MCF 10A (cell line): Measurements from ENCODE around the gene MORN5. TPM values are rescaled to one million over a fixed set of nuclear protein-coding genes. Genes with fewer than 3 reads are reported as not detected.

Experiments used
- BruUV-seq: library from RNA; stranded (reverse); fragments of 400-500 nt; replicated peaks from 2 replicates; lab custom pipeline; 2021; lab: Mats Ljungman, UMichigan
- CTCF ChIA-PET: fragments of 300-600 bp; sonication (Branson Sonifier 250); formaldehyde crosslinking; extraction: SDS; loops from one replicate; lab custom pipeline; 2021; ENCODE audit warnings: antibody characterized with exemption, inconsistent platforms; lab: Yijun Ruan, JAX
- POLR2A ChIA-PET: fragments of 300-600, 350-650 bp; sonication (Branson Sonifier 250); formaldehyde crosslinking; extraction: SDS; loops from one replicate; lab custom pipeline; 2020; ENCODE audit warnings: antibody characterized with exemption, inconsistent platforms; lab: Yijun Ruan, JAX
- DNase-seq: peaks from one replicate; pipeline ENCODE4 v3.0.0-alpha.2; 2018; ENCODE audit not compliant: unreplicated experiment
- H3K27ac Mint-ChIP-seq: one replicate; pipeline ENCODE4 v1.8.0; 2022; ENCODE audit warnings: mild to moderate bottlenecking, low read depth, mixed read lengths; ENCODE audit not compliant: unreplicated experiment
- H3K27me3 Mint-ChIP-seq: one replicate; pipeline ENCODE4 v1.8.0; 2022; ENCODE audit warnings: mixed read lengths; ENCODE audit not compliant: insufficient read depth, unreplicated experiment
- H3K36me3 Mint-ChIP-seq: one replicate; pipeline ENCODE4 v1.8.0; 2022; ENCODE audit warnings: mild to moderate bottlenecking, moderate library complexity, mixed read lengths; ENCODE audit not compliant: insufficient read depth, unreplicated experiment
- H3K4me1 Mint-ChIP-seq: one replicate; pipeline ENCODE4 v1.8.0; 2022; ENCODE audit warnings: mixed read lengths; ENCODE audit not compliant: insufficient read depth, unreplicated experiment
- H3K4me3 Mint-ChIP-seq: one replicate; pipeline ENCODE4 v1.8.0; 2022; ENCODE audit warnings: mild to moderate bottlenecking, moderate library complexity, mixed read lengths; ENCODE audit not compliant: unreplicated experiment
- H3K9me3 Mint-ChIP-seq: one replicate; pipeline ENCODE4 v1.8.0; 2022; ENCODE audit warnings: mixed read lengths; ENCODE audit not compliant: unreplicated experiment
- CTCF ChIP-seq: fragments of 200-600 bp; IDR thresholded peaks from one replicate; pipeline ENCODE4 v1.8.0; 2022; ENCODE audit warnings: antibody characterized with exemption, mild to moderate bottlenecking; ENCODE audit not compliant: unreplicated experiment
- intact Hi-C: fragments of 100-400 bp; cut with micrococcal nuclease; formaldehyde crosslinking; loops from 2 replicates; pipeline ENCODE4 v1.14.1; 2022
- total RNA-seq: library from RNA; stranded (reverse); gene quantifications from 2 replicates; pipeline ENCODE4 v1.2.3, GENCODE V29; 2022

The MORN5 gene
- total RNA-seq, 1 experiment from 2014 or later = not detected

- CTCF ChIA-PET = interaction anchor here (0.6 to 12.2 kb wide), 37 partner anchors 8 to 685 kb away, joined by 3 to 473 read pairs (median 4); partner anchors contain the start of genes MORN5, MRRF, NDUFA8 and RBM18
- Mint-ChIP-seq H3K4me1 (peaks cover 18% of the 10 kb centered on the region), H3K4me3 (no peak overlapping the region), H3K27ac (peak overlapping the region; percentile 14), H3K9me3 (no peaks in the 10 kb centered on the region), H3K36me3 (peaks cover 6% of the 10 kb centered on the region), H3K27me3 (peaks cover 11% of the 10 kb centered on the region)
- no TSS peak for BruUV-seq
- TF ChIP-seq CTCF = no peak
- intact Hi-C loops = loop anchor here (10.0 kb wide), 1 partner anchor 442 kb away; no protein-coding TSS in a partner anchor
- POLR2A ChIA-PET = interaction anchor here (0.7 to 1.2 kb wide), 3 partner anchors 29 to 140 kb away, joined by 3 read pairs; partner anchors contain the start of genes MRRF and RBM18
- no peak for DNase-seq
Measured at GRCh38 chr9:122126331-122127261, 33.1 kb upstream of the MORN5 start.

GRCh38 chr9:122127396-122127798, 32.3 kb upstream of the MORN5 start:
- intact Hi-C loops = loop anchor here (10.0 kb wide), 1 partner anchor 443 kb away; no protein-coding TSS in a partner anchor
- BruUV-seq = no TSS peak
- CTCF ChIA-PET = interaction anchor here (0.5 to 12.2 kb wide), 14 partner anchors 12 to 573 kb away, joined by 3 to 473 read pairs (median 3); partner anchors contain the start of genes MRRF and RBM18
- no peak for TF ChIP-seq CTCF
- Mint-ChIP-seq H3K9me3 (no peaks in the 10 kb centered on the region), H3K36me3 (peaks cover 6% of the 10 kb centered on the region), H3K4me1 (peaks cover 18% of the 10 kb centered on the region), H3K27me3 (peaks cover 11% of the 10 kb centered on the region), H3K4me3 (no peak overlapping the region), H3K27ac (no peak overlapping the region)
- DNase-seq = no peak
- POLR2A ChIA-PET = no interaction called here

GRCh38 chr9:122128007-122128968, 31.4 kb upstream of the MORN5 start:
- no peak for TF ChIP-seq CTCF
- H3K4me3 Mint-ChIP-seq = no peak overlapping the region
- intact Hi-C loops = loop anchor here (10.0 kb wide), 1 partner anchor 443 kb away; no protein-coding TSS in a partner anchor
- peaks cover 6% of the 10 kb centered on the region for H3K36me3 Mint-ChIP-seq
- peaks cover 18% of the 10 kb centered on the region for H3K4me1 Mint-ChIP-seq
- CTCF ChIA-PET = interaction anchor here (0.5 to 12.2 kb wide), 10 partner anchors 11 to 321 kb away, joined by 3 to 473 read pairs (median 3); partner anchors contain the start of genes MRRF and RBM18
- POLR2A ChIA-PET = no interaction called here
- no peak overlapping the region for H3K27ac Mint-ChIP-seq
- peaks cover 11% of the 10 kb centered on the region for H3K27me3 Mint-ChIP-seq
- no peaks in the 10 kb centered on the region for H3K9me3 Mint-ChIP-seq
- no peak for DNase-seq
- BruUV-seq = no TSS peak
